ENCODE measurements around the gene CEP164. TPM values are rescaled to one million over a fixed set of nuclear protein-coding genes. Genes with fewer than 3 reads are reported as not detected.

CEP164 gene
- total RNA-seq, 1 donor, result 17.2 TPM

DNA sequence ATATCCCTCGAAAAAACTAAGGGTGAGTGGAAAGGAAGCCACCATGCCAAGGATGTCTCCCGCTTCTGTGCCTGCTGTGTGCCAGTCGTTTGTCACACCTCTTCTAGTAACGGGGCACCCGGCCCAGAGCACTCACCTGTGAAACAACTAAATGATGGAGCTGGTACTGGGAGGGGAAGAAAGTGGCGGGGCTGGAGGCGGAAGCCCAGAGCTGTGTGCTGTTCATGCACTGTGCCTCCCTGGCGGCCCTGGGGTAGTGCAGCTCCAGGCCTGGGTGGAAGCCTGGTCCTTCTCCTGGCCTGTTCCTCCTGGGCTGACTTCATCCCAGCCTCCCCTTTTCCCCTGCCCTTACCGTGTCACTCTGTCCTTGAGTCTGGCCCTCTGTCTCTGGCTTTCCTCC, 130.2 kb downstream of the CEP164 start:
- DNase-seq (ENCODE audit: low read depth in 2 of 3, low spot score in 2 of 3), result no peak

DNA sequence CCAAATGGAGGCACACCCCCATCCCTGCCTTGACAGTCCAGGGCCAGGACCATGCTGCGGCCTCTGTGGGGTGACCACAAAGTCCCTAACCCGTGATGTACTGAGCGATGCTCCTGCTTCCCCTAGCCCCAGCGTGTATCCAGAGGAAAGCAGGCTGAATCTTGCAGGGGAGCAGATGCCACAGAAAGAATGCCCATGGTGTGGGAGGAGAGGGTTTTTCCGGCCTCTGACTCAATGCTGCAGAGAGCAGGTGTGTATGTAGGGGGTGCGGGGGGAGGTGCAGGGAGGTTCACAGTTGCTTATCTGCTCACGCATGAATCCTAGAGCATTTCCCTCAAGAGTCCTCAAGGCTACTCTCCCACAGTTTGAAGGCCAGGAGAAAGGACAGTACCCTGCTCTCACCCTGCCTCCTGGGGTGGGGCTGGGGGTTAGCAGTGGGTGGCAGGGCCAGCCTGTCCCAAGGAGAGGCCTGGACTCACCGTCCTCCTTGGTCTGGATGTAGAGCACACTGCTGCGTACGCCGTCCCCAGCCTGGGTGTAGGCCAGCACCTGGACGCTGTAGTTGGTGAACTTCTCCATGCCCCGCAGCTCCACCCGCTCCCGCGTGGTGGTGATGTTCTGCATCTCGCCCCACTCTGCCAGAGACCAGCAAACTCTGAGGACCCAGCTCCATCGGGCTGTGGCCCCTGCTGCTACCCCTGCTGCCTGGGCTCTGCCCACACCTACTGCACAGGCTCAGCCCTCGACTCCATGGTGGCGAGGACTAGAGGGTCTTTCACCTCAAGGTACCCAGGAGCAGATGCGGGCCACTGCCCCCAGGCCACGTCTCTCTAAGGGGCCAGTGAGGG, 130.8 kb downstream of the CEP164 start:
- no peak for DNase-seq (ENCODE audit: low read depth in 2 of 3, low spot score in 2 of 3)

DNA sequence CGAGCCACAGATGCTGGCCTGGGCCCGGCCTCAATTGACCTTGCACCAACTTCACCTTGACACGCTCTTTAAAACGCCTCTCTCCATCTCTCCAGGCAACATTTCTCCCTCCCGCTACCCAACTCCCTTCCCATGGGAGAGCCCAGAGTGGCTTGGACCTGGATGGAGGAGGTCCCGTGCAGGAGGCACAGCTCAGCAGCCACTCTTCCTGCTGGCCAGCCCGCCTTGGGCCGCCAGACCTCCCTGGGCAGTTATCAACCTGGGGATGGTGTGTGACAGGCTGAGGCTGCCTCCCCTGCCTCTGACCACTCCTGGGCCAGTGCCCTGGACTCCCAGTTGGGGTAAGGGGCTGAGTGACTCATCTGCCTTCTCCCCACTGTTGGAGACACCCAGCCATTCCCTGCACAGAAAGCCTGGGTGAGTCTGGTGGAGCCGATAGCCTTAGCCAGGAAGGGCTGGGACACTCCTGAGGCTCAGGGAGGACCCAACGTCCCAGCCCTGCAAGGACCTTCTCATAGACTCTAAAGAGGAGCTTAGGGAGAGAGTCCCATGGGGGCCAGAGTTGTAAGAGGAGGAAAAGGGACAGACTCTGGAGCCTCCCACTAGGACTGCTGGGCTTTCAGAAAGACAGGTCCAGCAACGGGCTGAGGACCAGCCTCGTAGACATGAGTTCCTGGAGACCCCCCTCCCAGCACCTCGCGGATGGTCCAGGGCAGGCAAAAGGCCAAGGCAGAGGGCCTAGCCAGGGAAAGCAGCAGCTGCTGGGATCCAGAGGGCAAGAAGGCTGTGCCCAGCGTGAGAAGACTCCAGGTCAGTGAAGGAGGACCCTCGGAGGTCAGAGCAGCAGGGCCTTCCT, 131.7 kb downstream of the CEP164 start:
- DNase-seq (ENCODE audit: low read depth in 2 of 3, low spot score in 2 of 3), result no peak

DNA sequence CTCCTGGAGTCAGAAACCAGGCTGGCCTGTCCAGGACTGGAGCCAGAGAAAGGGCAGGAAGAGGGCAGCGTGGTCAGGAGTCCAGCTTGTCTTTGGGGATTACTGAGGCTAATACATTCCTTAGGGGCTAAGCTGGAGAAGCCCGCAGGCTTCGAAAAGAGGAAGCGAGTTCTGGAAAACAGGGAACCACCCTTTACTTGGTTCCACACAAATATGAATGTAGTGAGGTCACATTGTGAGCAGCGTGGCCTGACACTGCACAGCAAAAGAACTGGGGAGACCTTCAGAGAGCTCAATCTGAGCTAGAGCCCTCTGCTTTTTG, 132.3 kb downstream of the CEP164 start:
- DNase-seq (ENCODE audit: low read depth in 2 of 3, low spot score in 2 of 3), result no peak

DNA sequence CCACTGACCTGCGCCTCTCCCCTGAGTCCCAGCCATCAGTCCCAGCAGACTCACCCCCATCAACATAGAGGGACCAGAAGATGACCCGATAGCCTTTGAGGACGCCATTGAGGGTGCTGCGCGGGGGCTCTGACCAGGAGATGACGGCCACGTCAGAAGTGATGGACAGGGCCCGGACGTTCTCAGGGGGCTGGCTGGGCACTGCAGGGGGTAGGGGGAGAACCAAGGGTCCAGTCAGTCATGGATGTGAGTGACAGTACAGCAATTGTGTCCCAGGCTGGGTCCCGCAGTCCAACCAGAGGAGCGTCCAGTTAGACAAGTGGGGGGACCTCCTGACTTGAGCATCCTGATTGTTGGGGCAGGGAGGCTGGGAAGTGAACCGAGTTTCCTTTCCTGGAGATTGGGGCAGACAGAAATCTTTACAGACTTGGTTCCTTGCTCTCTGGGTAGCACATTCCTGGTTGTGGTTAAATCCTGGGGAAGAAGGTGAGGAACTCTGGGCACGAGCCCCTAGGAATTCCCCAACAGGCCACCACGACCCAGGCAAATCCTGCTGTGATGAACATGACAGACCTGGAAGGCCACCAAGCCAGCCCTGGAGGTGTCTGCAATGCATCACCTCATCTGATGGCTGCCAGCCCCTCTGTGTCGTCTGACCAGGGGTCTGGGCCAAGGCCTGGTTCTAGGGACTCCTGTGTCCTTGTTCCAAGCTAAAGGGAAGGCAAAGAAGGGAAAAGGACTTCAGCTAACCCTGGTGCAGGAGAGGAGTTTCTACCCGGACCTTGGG, 133.9 kb downstream of the CEP164 start:
- no peak for DNase-seq (ENCODE audit: low read depth in 2 of 3, low spot score in 2 of 3)

DNA sequence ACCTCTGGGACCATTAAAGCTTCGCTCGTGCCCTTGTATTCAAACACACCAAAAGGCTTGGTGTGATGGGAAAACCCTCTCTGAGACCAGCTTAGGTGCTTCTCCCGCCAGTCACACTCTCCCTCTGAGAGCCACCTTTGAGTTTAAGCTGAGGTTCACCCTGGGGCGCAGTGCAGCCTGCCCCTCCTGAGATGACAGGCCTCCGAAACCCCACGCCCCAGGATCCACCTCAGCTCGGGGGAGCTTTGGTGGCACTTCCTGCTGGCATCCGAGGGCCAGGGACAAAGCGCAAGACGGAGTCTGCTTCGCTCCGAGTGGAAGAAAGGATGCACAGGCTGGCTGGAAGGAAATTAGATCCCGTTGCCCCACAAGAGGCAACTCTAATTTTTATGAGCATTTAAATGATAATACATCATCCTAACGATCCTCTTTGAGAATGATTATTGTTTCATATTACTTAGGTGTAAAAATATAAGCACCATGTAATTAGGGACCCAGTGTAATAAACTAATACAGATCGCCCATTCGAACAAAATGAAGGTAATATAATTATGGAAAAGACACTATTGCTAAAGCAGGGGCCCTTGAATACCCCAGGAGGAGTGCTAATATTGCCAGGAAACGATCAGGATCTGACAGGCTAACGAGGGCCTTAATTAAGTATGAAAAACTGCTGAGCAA, 134.7 kb downstream of the CEP164 start:
- DNase-seq (ENCODE audit: low read depth in 2 of 3, low spot score in 2 of 3), result no peak

DNA sequence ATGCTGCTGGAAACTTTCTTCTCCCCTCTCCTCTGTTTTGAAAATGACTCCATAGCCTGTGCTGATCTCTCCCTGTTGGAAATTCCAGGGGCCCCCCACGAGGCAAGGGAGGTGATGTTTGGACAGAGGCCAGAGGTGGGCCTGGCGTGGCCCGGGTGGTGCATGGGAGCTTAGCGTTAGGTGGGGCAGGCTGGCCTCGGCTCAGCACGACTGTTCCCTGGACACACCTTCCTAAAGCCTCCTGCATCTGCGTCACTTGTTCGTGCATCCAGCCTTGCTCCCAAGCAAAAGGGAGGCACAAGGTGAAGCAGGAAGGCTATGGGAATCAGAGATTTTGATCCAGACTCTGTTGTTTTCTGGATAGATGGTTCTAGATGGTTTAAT, 135.2 kb downstream of the CEP164 start:
- no peak for DNase-seq (ENCODE audit: low read depth in 2 of 3, low spot score in 2 of 3)

Other genes with a start within 250 kb of the CEP164 start
- gene SIK3, start 229.4 kb upstream of the CEP164 start, total RNA-seq, result 107 TPM
- 72.4 TPM for gene PAFAH1B2, start 183.6 kb upstream of the CEP164 start, total RNA-seq
- 32.0 TPM for gene SIDT2, start 149.1 kb upstream of the CEP164 start, total RNA-seq
- 1.3 TPM for gene TAGLN, start 128.5 kb upstream of the CEP164 start, total RNA-seq
- 51.4 TPM for gene PCSK7, start 95.8 kb upstream of the CEP164 start, total RNA-seq
- 13.7 TPM for gene RNF214, start 95.2 kb upstream of the CEP164 start, total RNA-seq
- gene BACE1-AS, start 36.5 kb upstream of the CEP164 start, total RNA-seq, result 4.0 TPM
- gene BACE1, start 11.6 kb upstream of the CEP164 start, total RNA-seq, result 17.0 TPM